Natural killer cell (primary cell): ENCODE measurements around the gene EXD2. TPM values are rescaled to one million over a fixed set of nuclear protein-coding genes. Genes with fewer than 3 reads are reported as not detected.
A peak's percentile ranks its signal among the peaks of the same experiment; 100 is the strongest.

ENCODE experiments used
- ATAC-seq, 3 donors: fragments of 150-1000 bp in 2 of 3; fragments of 200-7000 bp in 1 of 3; cut with Tn5 transposase; 1 replicate in 1 of 3; 2 replicates in 2 of 3; pipeline ENCODE4 v1.10.0; 2021; ENCODE audit warnings: mild to moderate bottlenecking in 2 of 3, moderate library complexity in 2 of 3
- DNase-seq, 2 donors: peaks; one replicate each; pipeline versions ENCODE4 v3.0.0 to v3.0.0-alpha.2; 2013 to 2021; ENCODE audit warnings: mixed read lengths in 1 of 2
- H3K27ac ChIP-seq: one replicate; pipeline ENCODE4 v1.5.1; 2013; ENCODE audit warnings: mild to moderate bottlenecking, low read length
- H3K27me3 ChIP-seq: one replicate; pipeline ENCODE4 v1.6.1; 2013; ENCODE audit warnings: low read length; ENCODE audit not compliant: control insufficient read depth, insufficient read depth
- H3K36me3 ChIP-seq: one replicate; pipeline ENCODE4 v1.6.1; 2013; ENCODE audit warnings: low read length; ENCODE audit not compliant: control insufficient read depth, insufficient read depth
- H3K4me1 ChIP-seq: one replicate; pipeline ENCODE4 v1.6.1; 2013; ENCODE audit warnings: low read length; ENCODE audit not compliant: control insufficient read depth, insufficient read depth
- H3K4me3 ChIP-seq: one replicate; pipeline ENCODE4 v1.5.1; 2013; ENCODE audit warnings: low read length
- H3K9me3 ChIP-seq: one replicate; pipeline ENCODE4 v1.6.1; 2013; ENCODE audit warnings: low read length; ENCODE audit not compliant: control insufficient read depth, insufficient read depth
- H3K27ac Mint-ChIP-seq, 2 donors: one replicate each; pipeline ENCODE4 v1.8.0; 2022; ENCODE audit warnings: mild to moderate bottlenecking in 2 of 2, mixed read lengths in 2 of 2, moderate library complexity in 1 of 2
- H3K27me3 Mint-ChIP-seq, 2 donors: one replicate each; pipeline ENCODE4 v1.8.0; 2022; ENCODE audit warnings: low read depth in 2 of 2, mixed read lengths in 2 of 2
- H3K36me3 Mint-ChIP-seq: one replicate; pipeline ENCODE4 v1.8.0; 2022; ENCODE audit warnings: mixed read lengths
- H3K4me1 Mint-ChIP-seq, 2 donors: one replicate each; pipeline ENCODE4 v1.8.0; 2022; ENCODE audit warnings: mixed read lengths in 2 of 2
- H3K4me3 Mint-ChIP-seq: one replicate; pipeline ENCODE4 v1.8.0; 2022; ENCODE audit warnings: mild to moderate bottlenecking, moderate library complexity, mixed read lengths
- H3K9me3 Mint-ChIP-seq, 2 donors: one replicate each; pipeline ENCODE4 v1.8.0; 2022; ENCODE audit warnings: mixed read lengths in 2 of 2
- WGBS: methylation state at CpG from one replicate; pipeline ENCODE4 v1.1.7; 2013; ENCODE audit warnings: missing lambda C conversion rate; ENCODE audit not compliant: insufficient coverage; 5-methylcytosine and 5-hydroxymethylcytosine counted together
- intact Hi-C: fragments of 100-400 bp; cut with micrococcal nuclease; formaldehyde crosslinking; loops from one replicate; pipeline ENCODE4 v1.14.2; 2022
- total RNA-seq, 4 donors: library from RNA; stranded (reverse); fragments of 120-200 nt in 1 of 4; gene quantifications; one replicate each; pipeline versions ENCODE4 v1.2.3 to v1.2.4, GENCODE V29; 2013 to 2022
- TF ChIP-seq, protein P1 (sequence below): fragments of 200-600 bp; IDR thresholded peaks from one replicate; pipeline ENCODE4 v1.8.0; 2022; ENCODE audit warnings: antibody characterized with exemption

The EXD2 gene
- total RNA-seq, 3 donors from 2014 or later (not counting 1 experiment from before 2014, with no cell fraction given) = 2.0 to 4.9 (median 2.9) TPM

DNA sequence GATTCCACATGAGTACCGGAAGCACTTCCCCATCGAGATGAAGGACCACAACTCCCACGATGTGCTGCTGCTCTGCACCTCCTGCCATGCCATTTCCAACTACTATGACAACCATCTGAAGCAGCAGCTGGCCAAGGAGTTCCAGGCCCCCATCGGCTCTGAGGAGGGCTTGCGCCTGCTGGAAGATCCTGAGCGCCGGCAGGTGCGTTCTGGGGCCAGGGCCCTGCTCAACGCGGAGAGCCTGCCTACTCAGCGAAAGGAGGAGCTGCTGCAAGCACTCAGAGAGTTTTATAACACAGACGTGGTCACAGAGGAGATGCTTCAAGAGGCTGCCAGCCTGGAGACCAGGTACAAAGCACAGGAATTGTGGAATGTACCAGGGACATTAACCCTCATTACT is 46.3 kb downstream of the EXD2 start:
- no peak for DNase-seq
- TF ChIP-seq, protein P1, sequence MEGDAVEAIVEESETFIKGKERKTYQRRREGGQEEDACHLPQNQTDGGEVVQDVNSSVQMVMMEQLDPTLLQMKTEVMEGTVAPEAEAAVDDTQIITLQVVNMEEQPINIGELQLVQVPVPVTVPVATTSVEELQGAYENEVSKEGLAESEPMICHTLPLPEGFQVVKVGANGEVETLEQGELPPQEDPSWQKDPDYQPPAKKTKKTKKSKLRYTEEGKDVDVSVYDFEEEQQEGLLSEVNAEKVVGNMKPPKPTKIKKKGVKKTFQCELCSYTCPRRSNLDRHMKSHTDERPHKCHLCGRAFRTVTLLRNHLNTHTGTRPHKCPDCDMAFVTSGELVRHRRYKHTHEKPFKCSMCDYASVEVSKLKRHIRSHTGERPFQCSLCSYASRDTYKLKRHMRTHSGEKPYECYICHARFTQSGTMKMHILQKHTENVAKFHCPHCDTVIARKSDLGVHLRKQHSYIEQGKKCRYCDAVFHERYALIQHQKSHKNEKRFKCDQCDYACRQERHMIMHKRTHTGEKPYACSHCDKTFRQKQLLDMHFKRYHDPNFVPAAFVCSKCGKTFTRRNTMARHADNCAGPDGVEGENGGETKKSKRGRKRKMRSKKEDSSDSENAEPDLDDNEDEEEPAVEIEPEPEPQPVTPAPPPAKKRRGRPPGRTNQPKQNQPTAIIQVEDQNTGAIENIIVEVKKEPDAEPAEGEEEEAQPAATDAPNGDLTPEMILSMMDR = no peak
- peak in 1 of 3 donors; percentile 21 for ATAC-seq
- no peaks in the 10 kb centered on the region for H3K27me3 ChIP-seq
- H3K9me3 ChIP-seq = no peaks in the 10 kb centered on the region
- H3K4me3 Mint-ChIP-seq = no peak overlapping the region
- H3K4me3 ChIP-seq = no peak overlapping the region
- H3K9me3 Mint-ChIP-seq = no peaks in the 10 kb centered on the region
- no peak overlapping the region for H3K27ac Mint-ChIP-seq
- WGBS = 95% methylated on average over 12 of the region's 12 CpGs
- no peaks in the 10 kb centered on the region for H3K27me3 Mint-ChIP-seq
- H3K4me1 Mint-ChIP-seq = no peaks in the 10 kb centered on the region
- H3K27ac ChIP-seq = no peak overlapping the region
- intact Hi-C loops = no loop called here
- H3K36me3 Mint-ChIP-seq = peaks cover 17% of the 10 kb centered on the region
- H3K36me3 ChIP-seq = peaks cover 25% of the 10 kb centered on the region
- no peaks in the 10 kb centered on the region for H3K4me1 ChIP-seq

DNA sequence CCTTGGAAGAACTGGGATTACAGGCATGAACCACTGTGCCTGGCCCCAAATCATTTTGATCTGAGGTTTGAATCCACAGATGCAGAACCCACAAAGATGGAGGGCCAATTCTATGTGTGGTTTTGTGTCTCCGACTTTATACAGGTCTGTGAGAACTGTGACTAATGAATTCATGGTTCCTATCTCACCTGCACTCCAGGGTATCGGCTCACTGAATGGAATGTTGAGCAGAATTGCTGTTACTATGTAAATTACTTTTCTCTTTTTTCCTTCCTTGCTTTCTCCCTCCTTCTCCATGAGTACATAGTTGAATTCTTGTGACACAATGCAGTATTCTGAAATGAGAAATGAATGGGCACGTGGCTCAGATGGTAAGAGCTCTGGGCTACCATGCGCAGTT is 47.6 kb downstream of the EXD2 start:
- H3K4me1 Mint-ChIP-seq = no peaks in the 10 kb centered on the region
- no peak overlapping the region for H3K4me3 ChIP-seq
- no peaks in the 10 kb centered on the region for H3K27me3 Mint-ChIP-seq
- H3K27ac Mint-ChIP-seq = no peak overlapping the region
- WGBS = 93% methylated on average over 3 of the region's 4 CpGs
- ATAC-seq (no peak), DNase-seq (no peak)
- TF ChIP-seq, protein P1 = no peak
- H3K4me3 Mint-ChIP-seq = no peak overlapping the region
- intact Hi-C loops = no loop called here
- H3K27ac ChIP-seq = no peak overlapping the region
- H3K4me1 ChIP-seq = no peaks in the 10 kb centered on the region
- no peaks in the 10 kb centered on the region for H3K9me3 Mint-ChIP-seq
- H3K36me3 Mint-ChIP-seq = peaks cover 11% of the 10 kb centered on the region
- no peaks in the 10 kb centered on the region for H3K27me3 ChIP-seq
- H3K36me3 ChIP-seq = peaks cover 23% of the 10 kb centered on the region
- no peaks in the 10 kb centered on the region for H3K9me3 ChIP-seq

DNA sequence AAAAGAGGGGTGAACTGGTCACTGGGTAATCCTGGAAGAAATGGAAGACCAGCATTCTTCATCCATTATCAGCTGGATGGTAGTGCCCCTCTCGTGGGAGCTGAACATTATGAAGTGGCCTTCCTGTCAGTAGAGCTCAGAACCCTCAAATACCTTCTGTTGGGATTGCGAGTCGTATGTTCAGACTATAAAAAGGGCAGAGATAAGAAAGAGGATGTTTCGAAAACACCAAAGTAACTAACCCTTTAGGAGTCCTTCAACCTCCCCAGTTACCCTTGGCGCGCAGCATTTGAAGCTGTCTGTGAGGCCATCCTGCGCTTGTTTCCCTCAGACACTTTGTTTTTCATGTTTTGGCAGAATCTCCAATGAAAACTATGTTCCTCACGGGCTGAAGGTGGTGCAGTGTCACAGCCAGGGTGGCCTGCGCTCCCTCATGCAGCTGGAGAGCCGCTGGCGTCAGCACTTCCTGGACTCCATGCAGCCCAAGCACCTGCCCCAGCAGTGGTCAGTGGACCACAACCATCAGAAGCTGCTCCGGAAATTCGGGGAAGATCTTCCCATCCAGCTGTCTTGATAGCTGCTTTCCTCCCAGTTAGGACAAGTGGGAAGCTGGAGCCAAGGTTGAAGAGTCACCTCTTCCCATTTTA is 49.4 kb downstream of the EXD2 start:
- Histone ChIP-seq H3K36me3 (peaks cover 19% of the 10 kb centered on the region), H3K9me3 (no peaks in the 10 kb centered on the region), H3K27me3 (no peaks in the 10 kb centered on the region), H3K4me1 (no peaks in the 10 kb centered on the region), H3K27ac (no peak overlapping the region), H3K4me3 (no peak overlapping the region)
- Mint-ChIP-seq H3K27me3 (no peaks in the 10 kb centered on the region), H3K9me3 (no peaks in the 10 kb centered on the region), H3K4me3 (no peak overlapping the region), H3K27ac (no peak overlapping the region), H3K36me3 (peaks cover 11% of the 10 kb centered on the region), H3K4me1 (no peaks in the 10 kb centered on the region)
- WGBS = 93% methylated on average over 13 of the region's 13 CpGs
- no peak for ATAC-seq
- TF ChIP-seq, protein P1 = no peak
- DNase-seq = no peak
- intact Hi-C loops = no loop called here

DNA sequence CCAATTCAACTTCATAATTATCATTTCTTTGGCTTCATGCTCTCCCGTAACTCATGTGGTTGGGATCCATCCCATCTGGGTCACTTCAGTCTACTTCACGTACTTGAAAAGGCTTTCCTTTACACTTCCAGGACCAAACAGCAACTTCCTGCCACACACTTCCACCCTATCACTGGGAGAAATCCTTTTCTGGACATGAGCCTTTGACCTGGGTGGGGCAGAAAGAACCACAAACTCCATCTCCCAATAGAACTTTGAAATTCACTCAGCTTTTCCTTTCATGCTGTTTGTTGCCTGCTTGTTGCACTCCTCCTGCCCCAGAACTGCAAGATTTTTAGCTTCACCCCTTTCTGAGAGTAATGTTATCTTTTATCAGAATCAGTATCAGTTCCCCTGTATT is 50.3 kb downstream of the EXD2 start:
- 93% methylated on average over 2 of the region's 2 CpGs for WGBS
- H3K36me3 Mint-ChIP-seq = peaks cover 11% of the 10 kb centered on the region
- H3K4me1 Mint-ChIP-seq = no peaks in the 10 kb centered on the region
- H3K36me3 ChIP-seq = peaks cover 13% of the 10 kb centered on the region
- no peaks in the 10 kb centered on the region for H3K9me3 ChIP-seq
- H3K9me3 Mint-ChIP-seq = no peaks in the 10 kb centered on the region
- TF ChIP-seq, protein P1 = no peak
- DNase-seq (no peak), ATAC-seq (no peak)
- no peak overlapping the region for H3K27ac ChIP-seq
- no peaks in the 10 kb centered on the region for H3K27me3 Mint-ChIP-seq
- no peaks in the 10 kb centered on the region for H3K4me1 ChIP-seq
- H3K4me3 ChIP-seq = no peak overlapping the region
- intact Hi-C loops = no loop called here
- no peaks in the 10 kb centered on the region for H3K27me3 ChIP-seq
- H3K4me3 Mint-ChIP-seq = no peak overlapping the region
- no peak overlapping the region for H3K27ac Mint-ChIP-seq
